Muscle of back (tissue), 11 donors: ENCODE measurements around the gene SYK. TPM values are rescaled to one million over a fixed set of nuclear protein-coding genes. Genes with fewer than 3 reads are reported as not detected.

Source experiments
- DNase-seq, 3 donors: peaks; one replicate each; pipeline versions ENCODE4 v3.0.0 to v3.0.0-alpha.2; 2013
- polyA plus RNA-seq, 10 donors: library from polyadenylated mRNA; unstranded; fragments of 120-200 nt; gene quantifications; one replicate each; pipeline ENCODE4 v1.2.1, GENCODE V29; 2013; ENCODE audit not compliant: insufficient read length in 10 of 10

The SYK gene
- polyA plus RNA-seq, 10 donors = 2.9 to 5.6 (median 3.3) TPM

- no peak for DNase-seq
Observed at GRCh38 chr9:90848866-90849265, 47.2 kb downstream of the SYK start.

GRCh38 chr9:90851444-90851843, 49.8 kb downstream of the SYK start:
- DNase-seq = no peak

GRCh38 chr9:90853945-90854344, 52.3 kb downstream of the SYK start:
- DNase-seq = no peak

- no peak for DNase-seq
Observed at GRCh38 chr9:90854637-90855175, 53.1 kb downstream of the SYK start.

GRCh38 chr9:90855208-90855902, 53.7 kb downstream of the SYK start:
- no peak for DNase-seq

GRCh38 chr9:90857091-90857490, 55.5 kb downstream of the SYK start:
- DNase-seq = no peak

- no peak for DNase-seq
Observed at GRCh38 chr9:90857855-90858254, 56.2 kb downstream of the SYK start.

GRCh38 chr9:90858457-90858901, 56.9 kb downstream of the SYK start:
- no peak for DNase-seq

GRCh38 chr9:90860382-90860781, 58.8 kb downstream of the SYK start:
- DNase-seq = no peak

- DNase-seq = no peak
Observed at GRCh38 chr9:90860826-90861225, 59.2 kb downstream of the SYK start.

- no peak for DNase-seq
Observed at GRCh38 chr9:90861380-90861779, 59.8 kb downstream of the SYK start.

- no peak for DNase-seq
Observed at GRCh38 chr9:90861826-90862740, 60.5 kb downstream of the SYK start.

- DNase-seq = no peak
Observed at GRCh38 chr9:90864779-90865178, 63.2 kb downstream of the SYK start.

- no peak for DNase-seq
Observed at GRCh38 chr9:90867101-90867500, 65.5 kb downstream of the SYK start.

GRCh38 chr9:90868555-90868954, 66.9 kb downstream of the SYK start:
- DNase-seq = no peak

- DNase-seq = no peak
Observed at GRCh38 chr9:90869361-90869760, 67.7 kb downstream of the SYK start.

- DNase-seq = peak; percentile 21 to 61 (median 34)
Observed at GRCh38 chr9:90870621-90871326, 69.2 kb downstream of the SYK start.

- no peak for DNase-seq
Observed at GRCh38 chr9:90871327-90871935, 69.8 kb downstream of the SYK start.

GRCh38 chr9:90872835-90873294, 71.2 kb downstream of the SYK start:
- DNase-seq = no peak

- DNase-seq = no peak
Observed at GRCh38 chr9:90873422-90873821, 71.8 kb downstream of the SYK start.

- DNase-seq = no peak
Observed at GRCh38 chr9:90874194-90874593, 72.6 kb downstream of the SYK start.

- DNase-seq = no peak
Observed at GRCh38 chr9:90878562-90878961, 76.9 kb downstream of the SYK start.
